ENCODE measurements around the gene DIABLO.
"Not testable (repeated sequence)": the region's sequence is repeated elsewhere in the genome, so short reads cannot be mapped to it uniquely, and the experiment has no call there.

The DIABLO gene

DNA sequence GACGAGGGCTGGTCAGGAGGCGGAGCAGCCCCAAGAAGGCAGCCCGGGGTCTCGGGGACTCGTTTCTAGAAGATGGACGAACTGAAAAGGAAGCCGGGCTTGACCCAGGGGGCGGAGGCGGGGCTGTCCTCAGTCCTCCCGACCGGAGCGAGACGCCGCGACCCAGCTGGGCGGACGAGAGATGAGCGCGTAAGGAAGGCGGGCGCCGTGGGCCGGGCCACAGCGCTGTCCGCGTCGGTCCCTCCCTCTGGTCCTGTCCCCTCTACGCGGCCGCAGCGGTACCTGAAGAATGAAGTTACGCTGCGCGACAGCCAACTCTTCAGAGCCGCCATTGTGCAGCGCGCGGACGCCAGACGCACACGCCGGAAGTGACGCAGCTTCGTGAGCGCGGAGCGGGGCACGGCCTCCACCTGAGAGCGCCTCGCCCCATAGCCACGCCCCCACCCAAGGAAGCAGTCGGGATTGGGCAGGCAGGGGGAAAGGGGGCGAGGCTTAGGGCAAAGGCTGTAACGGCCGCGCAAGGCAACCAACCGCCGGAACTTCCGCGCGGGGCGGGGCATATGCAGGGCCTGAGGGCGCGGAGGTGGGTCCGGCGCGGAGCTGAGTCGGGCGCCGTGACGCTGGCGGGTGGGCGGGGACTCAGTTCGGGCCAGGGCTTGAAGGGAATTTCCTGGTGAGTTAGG is at the start of gene DIABLO:
DIABLO (minus strand) TSS at position 370 of the 683 bp plus-strand sequence; CDS start at position 332, 38 bp downstream.
- TF ChIP-seq, protein P1, sequence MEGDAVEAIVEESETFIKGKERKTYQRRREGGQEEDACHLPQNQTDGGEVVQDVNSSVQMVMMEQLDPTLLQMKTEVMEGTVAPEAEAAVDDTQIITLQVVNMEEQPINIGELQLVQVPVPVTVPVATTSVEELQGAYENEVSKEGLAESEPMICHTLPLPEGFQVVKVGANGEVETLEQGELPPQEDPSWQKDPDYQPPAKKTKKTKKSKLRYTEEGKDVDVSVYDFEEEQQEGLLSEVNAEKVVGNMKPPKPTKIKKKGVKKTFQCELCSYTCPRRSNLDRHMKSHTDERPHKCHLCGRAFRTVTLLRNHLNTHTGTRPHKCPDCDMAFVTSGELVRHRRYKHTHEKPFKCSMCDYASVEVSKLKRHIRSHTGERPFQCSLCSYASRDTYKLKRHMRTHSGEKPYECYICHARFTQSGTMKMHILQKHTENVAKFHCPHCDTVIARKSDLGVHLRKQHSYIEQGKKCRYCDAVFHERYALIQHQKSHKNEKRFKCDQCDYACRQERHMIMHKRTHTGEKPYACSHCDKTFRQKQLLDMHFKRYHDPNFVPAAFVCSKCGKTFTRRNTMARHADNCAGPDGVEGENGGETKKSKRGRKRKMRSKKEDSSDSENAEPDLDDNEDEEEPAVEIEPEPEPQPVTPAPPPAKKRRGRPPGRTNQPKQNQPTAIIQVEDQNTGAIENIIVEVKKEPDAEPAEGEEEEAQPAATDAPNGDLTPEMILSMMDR (IDR thresholded peaks at IDR 0.05; ENCODE audit: borderline replicate concordance, insufficient read depth, low read depth, low read length): no peak

DNA sequence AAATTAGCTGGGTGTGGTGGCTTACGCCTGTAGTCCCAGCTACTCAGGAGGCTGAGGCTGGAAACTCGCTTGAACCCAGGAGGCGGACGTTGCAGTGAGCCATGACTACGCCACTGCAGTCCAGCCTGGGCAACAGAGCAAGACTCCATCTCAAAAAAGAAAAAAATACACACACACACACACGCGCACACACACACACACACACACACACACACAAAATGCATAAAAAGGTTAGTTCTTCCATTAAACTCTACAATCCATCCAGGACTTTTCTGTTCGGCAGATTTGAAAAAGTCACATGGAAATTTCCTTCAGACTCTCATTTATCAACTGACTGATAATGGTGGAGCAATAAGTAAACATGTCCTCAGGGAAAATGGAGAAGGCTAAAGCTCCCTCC is 49.6 kb upstream of the DIABLO start:
- TF ChIP-seq, protein P1 (IDR thresholded peaks at IDR 0.05; ENCODE audit: borderline replicate concordance, insufficient read depth, low read depth, low read length): no peak
- no peak overlapping the region for H3K4me3 ChIP-seq (ENCODE audit: low read depth, low read length)

More for the DNA sequence above, at the start of gene DIABLO:
- peak within 1 kb of the TSS; percentile 97 for H3K4me3 ChIP-seq (ENCODE audit: low read depth, low read length)

- H3K4me3 ChIP-seq (ENCODE audit: low read depth, low read length): peak within 1 kb of the TSS; percentile 92
- TF ChIP-seq, protein P1 (IDR thresholded peaks at IDR 0.05; ENCODE audit: borderline replicate concordance, insufficient read depth, low read depth, low read length): no peak
These were observed 40.5 kb upstream of the DIABLO start, which contains the start of gene VPS33A for GRCh38 chr12:122266230-122266901. Gene VPS33A, minus strand, starts transcription at chr12:122266494. Its CDS starts 86 bp downstream, at chr12:122266408.

- H3K4me3 ChIP-seq (ENCODE audit: low read depth, low read length): peak overlapping the region; percentile 92
- TF ChIP-seq, protein P1 (IDR thresholded peaks at IDR 0.05; ENCODE audit: borderline replicate concordance, insufficient read depth, low read depth, low read length): no peak
These were observed 40.0 kb upstream of the DIABLO start for GRCh38 chr12:122265886-122266229.

DNA sequence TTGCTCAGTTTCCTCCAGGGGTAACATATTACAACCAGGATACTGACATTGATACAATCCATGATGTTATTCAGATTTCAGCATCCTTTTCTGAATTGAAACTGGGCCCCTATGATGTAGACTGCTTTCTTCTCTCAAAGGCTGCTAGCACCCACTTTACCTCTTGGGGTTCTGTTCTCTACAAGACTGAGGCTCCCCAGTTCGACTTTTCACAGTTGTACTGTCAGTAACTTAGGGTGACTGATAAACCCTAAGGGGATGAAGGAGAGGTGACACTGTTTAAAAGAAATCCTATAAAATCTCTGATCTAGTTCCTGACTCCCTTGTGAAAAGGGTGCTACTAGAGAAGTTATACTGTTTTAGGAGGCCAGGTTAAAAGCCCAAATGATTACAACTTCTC is 39.6 kb upstream of the DIABLO start:
- H3K4me3 ChIP-seq (ENCODE audit: low read depth, low read length): peak overlapping the region; percentile 92
- TF ChIP-seq, protein P1 (IDR thresholded peaks at IDR 0.05; ENCODE audit: borderline replicate concordance, insufficient read depth, low read depth, low read length): no peak

DNA sequence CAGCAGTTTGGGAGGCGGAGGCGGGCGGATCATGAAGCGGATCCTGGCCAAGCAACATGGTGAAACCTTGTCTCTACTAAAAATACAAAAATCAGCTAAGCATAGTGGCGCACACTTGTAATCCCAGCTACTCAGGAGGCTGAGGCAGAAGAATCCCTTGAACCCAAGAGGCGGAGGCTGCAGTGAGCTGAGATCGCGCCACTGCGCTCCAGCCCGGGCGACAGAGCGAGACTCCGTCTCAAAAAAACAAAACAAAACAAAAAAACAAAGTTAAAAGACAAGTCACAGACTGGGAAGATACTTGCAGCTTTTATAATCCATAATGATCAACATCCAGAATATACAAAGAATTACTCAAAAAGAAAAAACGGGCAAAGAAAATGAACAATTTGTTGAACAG is 34.9 kb upstream of the DIABLO start:
- not testable (repeated sequence) for H3K4me3 ChIP-seq (ENCODE audit: low read depth, low read length)

- H3K4me3 ChIP-seq (ENCODE audit: low read depth, low read length): not testable (repeated sequence)
These were observed 33.1 kb upstream of the DIABLO start for GRCh38 chr12:122258939-122259338.

DNA sequence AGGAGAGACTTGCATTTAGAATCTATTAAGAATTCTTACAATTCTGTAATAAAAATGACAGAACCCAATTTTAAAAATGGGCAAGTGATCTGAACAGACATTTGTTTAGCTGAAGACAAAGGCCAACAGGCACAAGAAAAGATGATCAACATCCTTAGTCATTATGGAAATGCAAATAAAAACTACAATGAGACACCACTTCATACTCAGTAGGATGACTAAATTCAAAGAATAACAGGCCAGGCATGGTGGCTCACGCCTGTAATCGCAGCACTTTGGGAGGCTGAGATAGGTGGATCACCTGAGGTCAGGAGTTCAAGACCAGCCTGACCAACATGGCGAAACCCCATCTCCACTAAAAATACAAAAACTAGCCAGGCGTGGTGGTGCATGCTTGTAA is 32.6 kb upstream of the DIABLO start:
- H3K4me3 ChIP-seq (ENCODE audit: low read depth, low read length): not testable (repeated sequence)

All from GM12875 (cell line).